Spleen (tissue), 11 donors: ENCODE results near the gene BRMS1. TPM values are rescaled to one million over a fixed set of nuclear protein-coding genes. Genes with fewer than 3 reads are reported as not detected.

ENCODE experiments used
- DNase-seq: peaks from one replicate; pipeline ENCODE4 v3.0.0-alpha.2; 2020
- H3K27ac ChIP-seq, 8 donors: fragments of 200-600 bp; sonication (generic) in 7 of 8; 1 replicate in 4 of 8; 2 replicates in 4 of 8; pipeline versions ENCODE4 v1.5.0 to v1.8.0; 2016 to 2021; ENCODE audit warnings: inconsistent platforms in 4 of 8, mild to moderate bottlenecking in 4 of 8, moderate library complexity in 1 of 8
- H3K27me3 ChIP-seq, 7 donors: fragments of 200-600 bp; sonication (generic) in 6 of 7; replicated peaks in 1 of 7; 1 replicate in 4 of 7; 2 replicates in 3 of 7; pipeline versions ENCODE4 v1.5.0 to v1.8.0; 2016 to 2021; ENCODE audit warnings: inconsistent platforms in 3 of 7, mild to moderate bottlenecking in 1 of 7
- H3K36me3 ChIP-seq, 6 donors: fragments of 200-600 bp; sonication (generic) in 5 of 6; 1 replicate in 4 of 6; 2 replicates in 2 of 6; pipeline versions ENCODE4 v1.5.0 to v1.8.0; 2016 to 2021; ENCODE audit warnings: inconsistent platforms in 2 of 6
- H3K4me1 ChIP-seq, 6 donors: fragments of 200-600 bp; sonication (generic) in 5 of 6; 1 replicate in 3 of 6; 2 replicates in 3 of 6; pipeline versions ENCODE4 v1.5.0 to v1.8.0; 2016 to 2021; ENCODE audit warnings: inconsistent platforms in 3 of 6
- H3K4me3 ChIP-seq, 8 donors: fragments of 200-600 bp; sonication (generic) in 7 of 8; 1 replicate in 4 of 8; 2 replicates in 4 of 8; pipeline versions ENCODE4 v1.5.0 to v1.8.0; 2016 to 2021; ENCODE audit warnings: inconsistent platforms in 4 of 8, mild to moderate bottlenecking in 4 of 8, moderate library complexity in 2 of 8
- H3K9me3 ChIP-seq, 8 donors: fragments of 200-600 bp; sonication (generic) in 7 of 8; 1 replicate in 4 of 8; 2 replicates in 4 of 8; pipeline versions ENCODE4 v1.5.0 to v1.8.0; 2016 to 2021; ENCODE audit warnings: inconsistent platforms in 4 of 8
- CTCF ChIP-seq, 11 experiments: fragments of 200-600 bp in 7 of 11; fragments of 450-650 bp in 4 of 11; sonication (generic) in 4 of 11; IDR thresholded peaks in 8 of 11; conservative IDR thresholded peaks in 3 of 11; 1 replicate in 7 of 11; 2 replicates in 4 of 11; pipeline versions ENCODE4 v1.4.0 to v1.8.0; 2016 to 2021; ENCODE audit warnings: antibody characterized with exemption in 11 of 11, inconsistent platforms in 4 of 11, mild to moderate bottlenecking in 1 of 11
- POLR2A ChIP-seq, 3 donors: fragments of 450-650 bp; IDR thresholded peaks; one replicate each; pipeline ENCODE4 v1.5.1; 2017; ENCODE audit warnings: antibody characterized with exemption in 3 of 3, mild to moderate bottlenecking in 1 of 3
- POLR2AphosphoS5 ChIP-seq, 3 donors: sonication (generic); formaldehyde crosslinking; IDR thresholded peaks; one replicate each; pipeline ENCODE4 v1.5.1; 2017; ENCODE audit warnings: antibody characterized with exemption in 3 of 3
- WGBS, 5 donors: extraction: QIAGEN DNeasy Blood & Tissue Kit in 3 of 5; methylation state at CpG; one replicate each; pipeline versions ENCODE4 v1.1.5 to v1.1.7; 2013 to 2018; 5-methylcytosine and 5-hydroxymethylcytosine counted together
- intact Hi-C: fragments of 100-400 bp; cut with DNase I; formaldehyde crosslinking; loops from one replicate; pipeline ENCODE4 v1.15.0; 2023; ENCODE audit warnings: low total_unique reads
- polyA plus RNA-seq, 3 donors: library from polyadenylated mRNA; stranded (reverse); fragments of 200-250 nt; gene quantifications; one replicate each; pipeline ENCODE4 v1.2.1, GENCODE V29; 2013
- total RNA-seq, 7 donors: library from RNA; depleted of rRNA in 3 of 7; stranded (reverse); fragments of >200 nt in 3 of 7; fragmentation: NEBNext Ultra II Directional in 4 of 7; extraction: Animal tissue kit (Norgen Biotek cat#: 25700) in 4 of 7; gene quantifications; one replicate each; pipeline versions ENCODE4 v1.1.0 to v1.2.1, GENCODE V29; 2016 to 2021
- donor health status: healthy with polysubstance abuse.
- donor health status: DM: no; HTN: no; CAD: no; lungs with moderate emphysema.
- donor health status: DM: no; HTN: no; CAD: no.
- donor health status: Bipolar disorder and iron deficiency.
- donor health status: healthy.
- donor health status: DM: no; HTN: no; CAD: no.
- donor health status: DM: yes; HTN: yes; CAD: no.

BRMS1 gene
- total and polyA plus RNA-seq, 10 donors = 32.3 to 90.6 (median 42.8) TPM

- peak within 1 kb of the TSS; percentile 48 to 94 (median 78) for H3K4me3 ChIP-seq
- intact Hi-C loops = no loop called here
- peaks cover 0 to 37% (median 3%) of the 10 kb centered on the region in 7 donors for H3K27me3 ChIP-seq
- no peaks in the 10 kb centered on the region for H3K9me3 ChIP-seq
- DNase-seq = peak; percentile 92
- 0 to 1% (median 0%) methylated on average over 26 to 72 of the region's 72 CpGs for WGBS, 5 donors
- TF ChIP-seq POLR2AphosphoS5 (IDR thresholded peaks at IDR 0.05) (peak in 2 of 3 donors; percentile 32 to 35), CTCF (IDR thresholded peaks at IDR 0.05 in 8 of 11, conservative IDR thresholded peaks at IDR 0.05 in 3 of 11) (no peak), POLR2A (IDR thresholded peaks at IDR 0.05) (no peak)
- no peaks in the 10 kb centered on the region for H3K36me3 ChIP-seq
- peaks cover 0 to 28% (median 17%) of the 10 kb centered on the region in 6 donors for H3K4me1 ChIP-seq
- H3K27ac ChIP-seq = peak within 1 kb of the TSS; percentile 45 to 88 (median 80)
Measured at GRCh38 chr11:66371627-66372415, 26.9 kb upstream of the BRMS1 start, which contains the start of gene SLC29A2. SLC29A2 (minus strand) TSS chr11:66371760; CDS start chr11:66371591, 169 bp downstream.

GRCh38 chr11:66369073-66369894, 24.4 kb upstream of the BRMS1 start:
- no peaks in the 10 kb centered on the region for H3K36me3 ChIP-seq

GRCh38 chr11:66368484-66368883, 23.6 kb upstream of the BRMS1 start:
- H3K27me3 ChIP-seq = peaks cover 0 to 26% (median 3%) of the 10 kb centered on the region in 7 donors
- no peak for TF ChIP-seq CTCF (IDR thresholded peaks at IDR 0.05 in 8 of 11, conservative IDR thresholded peaks at IDR 0.05 in 3 of 11)
- TF ChIP-seq POLR2AphosphoS5 (IDR thresholded peaks at IDR 0.05) = no peak
- WGBS, 5 donors = 82 to 90% (median 88%) methylated on average over 2 to 6 of the region's 6 CpGs
- DNase-seq = peak; percentile 65
- H3K4me3 ChIP-seq = no peak overlapping the region
- H3K9me3 ChIP-seq = no peaks in the 10 kb centered on the region
- intact Hi-C loops = no loop called here
- H3K27ac ChIP-seq = no peak overlapping the region
- H3K4me1 ChIP-seq = peaks cover 0 to 32% (median 19%) of the 10 kb centered on the region in 6 donors
- no peaks in the 10 kb centered on the region for H3K36me3 ChIP-seq

More at GRCh38 chr11:66369073-66369894, 24.4 kb upstream of the BRMS1 start:
- 84 to 92% (median 91%) methylated on average over 24 to 25 of the region's 25 CpGs for WGBS, 5 donors
- H3K9me3 ChIP-seq = no peaks in the 10 kb centered on the region
- H3K27me3 ChIP-seq = peaks cover 0 to 27% (median 3%) of the 10 kb centered on the region in 7 donors
- intact Hi-C loops = no loop called here
- DNase-seq = peak; percentile 66
- peaks cover 0 to 28% (median 17%) of the 10 kb centered on the region in 6 donors for H3K4me1 ChIP-seq
- H3K4me3 ChIP-seq = no peak overlapping the region
- TF ChIP-seq CTCF (IDR thresholded peaks at IDR 0.05 in 8 of 11, conservative IDR thresholded peaks at IDR 0.05 in 3 of 11) = no peak
- TF ChIP-seq POLR2A (IDR thresholded peaks at IDR 0.05) = no peak
- TF ChIP-seq POLR2AphosphoS5 (IDR thresholded peaks at IDR 0.05) = no peak
- no peak overlapping the region for H3K27ac ChIP-seq
